DOHH2 (cell line): Measurements from ENCODE around the gene CGN.

Experiments used
- CTCF ChIP-seq: fragments of 200-600 bp; sonication (generic); IDR thresholded peaks from one replicate; pipeline ENCODE4 v1.5.1; 2014; ENCODE audit warnings: antibody characterized with exemption, mild to moderate bottlenecking, low read depth, low read length; ENCODE audit not compliant: poor library complexity, severe bottlenecking
- EZH2phosphoT487 ChIP-seq: fragments of 200-600 bp; sonication (generic); IDR thresholded peaks from 2 replicates; pipeline ENCODE4 v1.6.1; 2017; ENCODE audit warnings: borderline replicate concordance, mild to moderate bottlenecking, antibody characterized with exemption, low read length, moderate library complexity, mixed read lengths

- TF ChIP-seq CTCF (no peak), EZH2phosphoT487 (no peak)
Observed at GRCh38 chr1:151499365-151499764, 11.8 kb upstream of the CGN start.
